ENCODE results near the gene CECR2. TPM values are rescaled to one million over a fixed set of nuclear protein-coding genes. Genes with fewer than 3 reads are reported as not detected.

CECR2 gene
- total and polyA plus RNA-seq, 2 of the 8 experiments (the other 6 are each of a cell fraction or from before 2014, with no cell fraction given): 18.3 to 123 TPM

GRCh38 chr22:17536269-17536668, 167.0 kb downstream of the CECR2 start:
- POLR2A ChIA-PET (ENCODE audit: partially characterized antibody): interaction anchor here (0.7 kb wide), 1 partner anchor 27 kb away, joined by 3 read pairs; no protein-coding TSS in a partner anchor
- Histone ChIP-seq H3K56ac (replicated peaks; ENCODE audit: insufficient read length, low read depth, low read length) (no peak overlapping the region), H4K8ac (ENCODE audit: extremely low read depth, insufficient read depth, low read length) (no peak overlapping the region; the same call in 1 of the 2 replicates), H2AFZ (ENCODE audit: low read length) (no peak overlapping the region), H3K79me1 (ENCODE audit: low read depth, low read length) (no peaks in the 10 kb centered on the region; the same call in 1 of the 2 replicates), H3K79me2 (ENCODE audit: control insufficient read depth in 1 of 2, insufficient read depth in 2 of 2, low read length in 2 of 2) (peaks cover 0 to under 1% of the 10 kb centered on the region in 2 experiments; a peak in 1 of 4 replicates), H2BK5ac (ENCODE audit: low read depth, low read length) (peak overlapping the region; percentile 47), H2BK12ac (ENCODE audit: low read depth, low read length) (no peak overlapping the region), H4K5ac (ENCODE audit: insufficient read length, low read depth, low read length) (no peak overlapping the region), H3K9me3 (ENCODE audit: insufficient read depth in 2 of 2, low read depth in 1 of 2, low read length in 1 of 2) (no peaks in the 10 kb centered on the region), H3K4ac (replicated peaks; ENCODE audit: insufficient read length, low read depth, low read length) (no peak overlapping the region), H4K20me1 (replicated peaks in 1 of 2; ENCODE audit: control insufficient read depth in 1 of 2, insufficient read depth in 2 of 2, low read length in 2 of 2) (peaks cover 0 to 2% of the 10 kb centered on the region in 2 experiments), H3K14ac (ENCODE audit: insufficient read length) (no peak overlapping the region), H4K91ac (replicated peaks; ENCODE audit: insufficient read length, low read length) (no peak overlapping the region), H3K27ac (ENCODE audit: low read depth, low read length) (no peak overlapping the region), H2BK20ac (ENCODE audit: low read length) (no peak overlapping the region), H3K4me1 (replicated peaks in 1 of 4; ENCODE audit: control insufficient read depth in 3 of 4, insufficient read depth in 4 of 4, low read length in 3 of 4) (peaks cover 0 to 7% (median 4%) of the 10 kb centered on the region in 4 experiments; a peak in 3 of 7 replicates), H3K4me3 (ENCODE audit: extremely low read depth in 1 of 4, insufficient read depth in 2 of 4, low read depth in 3 of 4, low read length in 4 of 4) (no peak overlapping the region), H3K9ac (replicated peaks in 1 of 4; ENCODE audit: extremely low read depth in 1 of 4, low read depth in 3 of 4, low read length in 3 of 4) (no peak overlapping the region), H2AK5ac (ENCODE audit: low read depth, low read length) (no peak overlapping the region), H2BK120ac (replicated peaks; ENCODE audit: low read depth, low read length) (no peak overlapping the region), H3K4me2 (ENCODE audit: insufficient read depth in 1 of 2, low read depth in 2 of 2, low read length in 2 of 2) (no peak overlapping the region), H3K18ac (ENCODE audit: extremely low read depth, low read length) (no peak overlapping the region), H3K36me3 (ENCODE audit: control insufficient read depth in 2 of 4, insufficient read depth in 4 of 4, low read length in 3 of 4) (peaks cover 14 to 46% (median 21%) of the 10 kb centered on the region in 4 experiments; a peak in 7 of 8 replicates), H3K27me3 (replicated peaks in 1 of 4; ENCODE audit: control insufficient read depth in 3 of 4, extremely low read depth in 1 of 4, insufficient read depth in 3 of 4, low read length in 3 of 4) (no peaks in the 10 kb centered on the region), H3K23me2 (ENCODE audit: low read depth, low read length) (no peaks in the 10 kb centered on the region; the same call in 1 of the 2 replicates), H2BK15ac (ENCODE audit: low read length) (no peak overlapping the region), H3K23ac (ENCODE audit: insufficient read length) (no peak overlapping the region)
- DNase-seq (ENCODE audit: low read depth in 1 of 2, low spot score in 2 of 2) (no peak), FAIRE-seq (no peak)
- 93% methylated on average over 5 of the region's 5 CpGs; no CpG with 5 or more reads in 1 of the 2 experiments for WGBS, 2 experiments (ENCODE audit: extremely low coverage in 1 of 2, insufficient coverage in 1 of 2, insufficient read length in 1 of 2, insufficient replicate concordance in 2 of 2, low coverage in 1 of 2, low lambda C conversion rate in 2 of 2, missing lambda C conversion rate in 1 of 2)
- TF ChIP-seq KDM4A (IDR thresholded peaks at IDR 0.05; ENCODE audit: low read depth, low read length, severe bottlenecking) (no peak), NANOG (IDR thresholded peaks at IDR 0.05; ENCODE audit: insufficient read depth, low read depth, low read length, poor library complexity, severe bottlenecking) (no peak)
- CTCF ChIA-PET (ENCODE audit: partially characterized antibody): interaction anchor here (1.0 to 1.3 kb wide), 5 partner anchors 20 to 405 kb away, joined by 3 read pairs; partner anchors contain the start of gene BCL2L13
